KG1 (cell line): ENCODE data around the gene RAP2A.
A peak's percentile ranks its signal among the peaks of the same experiment; 100 is the strongest.

ENCODE experiments used
- DNase-seq: peaks from one replicate; lab custom pipeline; 2025; lab: John Stamatoyannopoulos, UW

Gene RAP2A

GRCh38 chr13:97433727-97434396, at the start of gene RAP2A:
RAP2A (plus strand) TSS chr13:97434169; CDS start chr13:97434471, 302 bp downstream.
- peak; percentile 62 for DNase-seq

- DNase-seq, result no peak
These were observed 49.6 kb upstream of the RAP2A start for GRCh38 chr13:97384371-97384770.

GRCh38 chr13:97385146-97385545, 48.8 kb upstream of the RAP2A start:
- no peak for DNase-seq

GRCh38 chr13:97385854-97386253, 48.1 kb upstream of the RAP2A start:
- DNase-seq, result no peak

- DNase-seq, result no peak
These were observed 47.0 kb upstream of the RAP2A start for GRCh38 chr13:97386801-97387484.

- no peak for DNase-seq
These were observed 46.5 kb upstream of the RAP2A start for GRCh38 chr13:97387485-97387839.

GRCh38 chr13:97387890-97388289, 46.1 kb upstream of the RAP2A start:
- no peak for DNase-seq

GRCh38 chr13:97388373-97388772, 45.6 kb upstream of the RAP2A start:
- no peak for DNase-seq

- DNase-seq, result no peak
These were observed 42.9 kb upstream of the RAP2A start for GRCh38 chr13:97390941-97391600.

GRCh38 chr13:97392020-97392419, 41.9 kb upstream of the RAP2A start:
- no peak for DNase-seq

GRCh38 chr13:97394542-97394941, 39.4 kb upstream of the RAP2A start:
- DNase-seq, result no peak

- DNase-seq, result no peak
These were observed 38.4 kb upstream of the RAP2A start for GRCh38 chr13:97395447-97396136.

- DNase-seq, result no peak
These were observed 36.7 kb upstream of the RAP2A start for GRCh38 chr13:97397267-97397666.

GRCh38 chr13:97401421-97401820, 32.5 kb upstream of the RAP2A start:
- no peak for DNase-seq

- no peak for DNase-seq
These were observed 29.8 kb upstream of the RAP2A start for GRCh38 chr13:97403893-97404750.

GRCh38 chr13:97407540-97407939, 26.4 kb upstream of the RAP2A start:
- no peak for DNase-seq

- DNase-seq, result no peak
These were observed 25.0 kb upstream of the RAP2A start for GRCh38 chr13:97408938-97409337.

GRCh38 chr13:97411984-97412383, 22.0 kb upstream of the RAP2A start:
- no peak for DNase-seq

GRCh38 chr13:97413694-97414093, 20.3 kb upstream of the RAP2A start:
- DNase-seq, result no peak

- DNase-seq, result no peak
These were observed 19.6 kb upstream of the RAP2A start for GRCh38 chr13:97414392-97414791.

- no peak for DNase-seq
These were observed 16.3 kb upstream of the RAP2A start for GRCh38 chr13:97417698-97418097.
